Activated naive CD4-positive, alpha-beta T cell treated with anti-CD3 and anti-CD28 coated beads for 36 hours (primary cell): Measurements from ENCODE around the gene NMNAT1. TPM values are rescaled to one million over a fixed set of nuclear protein-coding genes. Genes with fewer than 3 reads are reported as not detected.
"Not testable (repeated sequence)": the region's sequence is repeated elsewhere in the genome, so short reads cannot be mapped to it uniquely, and the experiment has no call there.

Experiments used
- CTCF ChIA-PET: fragments of 350-600 bp; sonication (Branson Sonifier 250); formaldehyde crosslinking; loops from one replicate; lab custom pipeline; 2021; ENCODE audit warnings: antibody characterized with exemption; lab: Charles Lee
- DNase-seq: peaks from one replicate; pipeline ENCODE4 v3.0.0-alpha.2; 2020
- H3K27ac Mint-ChIP-seq: one replicate; pipeline ENCODE4 v1.8.0; 2021; ENCODE audit warnings: mild to moderate bottlenecking, mixed read lengths
- H3K27me3 Mint-ChIP-seq: one replicate; pipeline ENCODE4 v1.8.0; 2021; ENCODE audit warnings: low read depth, mixed read lengths
- H3K36me3 Mint-ChIP-seq: one replicate; pipeline ENCODE4 v1.8.0; 2021; ENCODE audit warnings: low read depth, mixed read lengths
- H3K4me1 Mint-ChIP-seq: one replicate; pipeline ENCODE4 v1.8.0; 2021; ENCODE audit warnings: low read depth, mixed read lengths
- H3K4me3 Mint-ChIP-seq: one replicate; pipeline ENCODE4 v1.8.0; 2021; ENCODE audit warnings: mild to moderate bottlenecking, moderate library complexity, mixed read lengths
- H3K9me3 Mint-ChIP-seq: one replicate; pipeline ENCODE4 v1.8.0; 2021; ENCODE audit warnings: mixed read lengths
- intact Hi-C: fragments of 100-400 bp; cut with micrococcal nuclease; formaldehyde crosslinking; loops from one replicate; pipeline ENCODE4 v1.15.1; 2023
- total RNA-seq, 2 experiments: library from RNA; stranded (reverse); gene quantifications; one replicate each; pipeline ENCODE4 v1.2.3, GENCODE V29; 2021

NMNAT1 gene
- total RNA-seq, 2 experiments from 2014 or later = 7.5 to 8.0 TPM

GRCh38 chr1:9993561-9994075, 50.3 kb downstream of the NMNAT1 start:
- Mint-ChIP-seq H3K4me3 (no peak overlapping the region), H3K27me3 (peaks cover 18% of the 10 kb centered on the region), H3K9me3 (no peaks in the 10 kb centered on the region), H3K36me3 (no peaks in the 10 kb centered on the region), H3K4me1 (peaks cover 9% of the 10 kb centered on the region), H3K27ac (no peak overlapping the region)
- DNase-seq = no peak
- intact Hi-C loops = no loop called here
- CTCF ChIA-PET = no interaction called here

GRCh38 chr1:9996624-9997582, 53.6 kb downstream of the NMNAT1 start, which contains the start of gene RBP7:
Gene RBP7, plus strand, starts transcription at chr1:9997228. Its CDS starts 31 bp downstream, at chr1:9997259.
- H3K36me3 Mint-ChIP-seq = no peaks in the 10 kb centered on the region
- intact Hi-C loops = no loop called here
- CTCF ChIA-PET = no interaction called here
- peak within 1 kb of the TSS; percentile 74 for H3K4me3 Mint-ChIP-seq
- H3K9me3 Mint-ChIP-seq = no peaks in the 10 kb centered on the region
- no peak within 1 kb of the TSS for H3K27ac Mint-ChIP-seq
- H3K27me3 Mint-ChIP-seq = peaks cover 23% of the 10 kb centered on the region
- DNase-seq = no peak
- H3K4me1 Mint-ChIP-seq = peaks cover 10% of the 10 kb centered on the region

GRCh38 chr1:10001016-10001665, 57.9 kb downstream of the NMNAT1 start:
- Mint-ChIP-seq H3K9me3 (no peaks in the 10 kb centered on the region), H3K27ac (no peak overlapping the region), H3K4me3 (no peak overlapping the region), H3K27me3 (peaks cover 21% of the 10 kb centered on the region), H3K4me1 (peaks cover 10% of the 10 kb centered on the region), H3K36me3 (no peaks in the 10 kb centered on the region)
- CTCF ChIA-PET = no interaction called here
- intact Hi-C loops = no loop called here
- DNase-seq = no peak

GRCh38 chr1:10005248-10005647, 62.0 kb downstream of the NMNAT1 start:
- H3K9me3 Mint-ChIP-seq, CTCF ChIA-PET, DNase-seq, H3K36me3 Mint-ChIP-seq, H3K4me3 Mint-ChIP-seq, H3K27ac Mint-ChIP-seq, H3K4me1 Mint-ChIP-seq, H3K27me3 Mint-ChIP-seq, intact Hi-C loops: not testable (repeated sequence)

GRCh38 chr1:10007169-10007568, 63.9 kb downstream of the NMNAT1 start:
- Mint-ChIP-seq H3K9me3 (no peaks in the 10 kb centered on the region), H3K27ac (no peak overlapping the region), H3K4me1 (no peaks in the 10 kb centered on the region), H3K27me3 (no peaks in the 10 kb centered on the region), H3K4me3 (no peak overlapping the region), H3K36me3 (no peaks in the 10 kb centered on the region)
- DNase-seq = no peak
- intact Hi-C loops = no loop called here
- CTCF ChIA-PET = interaction anchor here (0.6 kb wide), 1 partner anchor 57 kb away, joined by 3 read pairs; no protein-coding TSS in a partner anchor

- DNase-seq = no peak
- Mint-ChIP-seq H3K4me1 (no peaks in the 10 kb centered on the region), H3K36me3 (no peaks in the 10 kb centered on the region), H3K27ac (no peak overlapping the region), H3K4me3 (no peak overlapping the region), H3K9me3 (no peaks in the 10 kb centered on the region), H3K27me3 (no peaks in the 10 kb centered on the region)
- CTCF ChIA-PET = interaction anchor here (0.6 kb wide), 1 partner anchor 1776 kb away, joined by 3 read pairs; no protein-coding TSS in a partner anchor
- intact Hi-C loops = no loop called here
Observed at GRCh38 chr1:10014016-10014415, 70.7 kb downstream of the NMNAT1 start.

GRCh38 chr1:10019561-10019960, 76.3 kb downstream of the NMNAT1 start:
- CTCF ChIA-PET = no interaction called here
- Mint-ChIP-seq H3K4me3 (no peak overlapping the region), H3K36me3 (no peaks in the 10 kb centered on the region), H3K9me3 (no peaks in the 10 kb centered on the region), H3K27me3 (no peaks in the 10 kb centered on the region), H3K27ac (no peak overlapping the region), H3K4me1 (no peaks in the 10 kb centered on the region)
- intact Hi-C loops = no loop called here
- no peak for DNase-seq

GRCh38 chr1:10020086-10020485, 76.8 kb downstream of the NMNAT1 start:
- Mint-ChIP-seq H3K9me3 (no peaks in the 10 kb centered on the region), H3K4me3 (no peak overlapping the region), H3K4me1 (no peaks in the 10 kb centered on the region), H3K27me3 (no peaks in the 10 kb centered on the region), H3K27ac (no peak overlapping the region), H3K36me3 (no peaks in the 10 kb centered on the region)
- intact Hi-C loops = no loop called here
- DNase-seq = no peak
- CTCF ChIA-PET = no interaction called here

GRCh38 chr1:10020678-10021077, 77.4 kb downstream of the NMNAT1 start:
- intact Hi-C loops, H3K9me3 Mint-ChIP-seq, H3K4me1 Mint-ChIP-seq, H3K4me3 Mint-ChIP-seq, H3K36me3 Mint-ChIP-seq, CTCF ChIA-PET, H3K27me3 Mint-ChIP-seq, H3K27ac Mint-ChIP-seq, DNase-seq: not testable (repeated sequence)

- CTCF ChIA-PET, intact Hi-C loops, H3K27me3 Mint-ChIP-seq, DNase-seq, H3K9me3 Mint-ChIP-seq, H3K4me1 Mint-ChIP-seq, H3K36me3 Mint-ChIP-seq, H3K4me3 Mint-ChIP-seq, H3K27ac Mint-ChIP-seq: not testable (repeated sequence)
Observed at GRCh38 chr1:10021992-10022391, 78.7 kb downstream of the NMNAT1 start.

GRCh38 chr1:10022656-10023055, 79.4 kb downstream of the NMNAT1 start:
- no peak overlapping the region for H3K4me3 Mint-ChIP-seq
- H3K9me3 Mint-ChIP-seq = no peaks in the 10 kb centered on the region
- H3K36me3 Mint-ChIP-seq = no peaks in the 10 kb centered on the region
- H3K27me3 Mint-ChIP-seq = no peaks in the 10 kb centered on the region
- intact Hi-C loops = no loop called here
- no peak overlapping the region for H3K27ac Mint-ChIP-seq
- H3K4me1 Mint-ChIP-seq = no peaks in the 10 kb centered on the region
- CTCF ChIA-PET = no interaction called here
- no peak for DNase-seq

GRCh38 chr1:10025354-10025753, 82.1 kb downstream of the NMNAT1 start:
- Mint-ChIP-seq H3K4me1 (no peaks in the 10 kb centered on the region), H3K4me3 (no peak overlapping the region), H3K27ac (no peak overlapping the region), H3K36me3 (no peaks in the 10 kb centered on the region), H3K9me3 (no peaks in the 10 kb centered on the region), H3K27me3 (no peaks in the 10 kb centered on the region)
- intact Hi-C loops = no loop called here
- no peak for DNase-seq
- CTCF ChIA-PET = interaction anchor here (0.7 kb wide), 1 partner anchor 503 kb away, joined by 8 read pairs; no protein-coding TSS in a partner anchor
